ENCODE measurements around the gene U2AF1L4.
"Not testable (repeated sequence)": the region's sequence is repeated elsewhere in the genome, so short reads cannot be mapped to it uniquely, and the experiment has no call there.

U2AF1L4 gene

DNA sequence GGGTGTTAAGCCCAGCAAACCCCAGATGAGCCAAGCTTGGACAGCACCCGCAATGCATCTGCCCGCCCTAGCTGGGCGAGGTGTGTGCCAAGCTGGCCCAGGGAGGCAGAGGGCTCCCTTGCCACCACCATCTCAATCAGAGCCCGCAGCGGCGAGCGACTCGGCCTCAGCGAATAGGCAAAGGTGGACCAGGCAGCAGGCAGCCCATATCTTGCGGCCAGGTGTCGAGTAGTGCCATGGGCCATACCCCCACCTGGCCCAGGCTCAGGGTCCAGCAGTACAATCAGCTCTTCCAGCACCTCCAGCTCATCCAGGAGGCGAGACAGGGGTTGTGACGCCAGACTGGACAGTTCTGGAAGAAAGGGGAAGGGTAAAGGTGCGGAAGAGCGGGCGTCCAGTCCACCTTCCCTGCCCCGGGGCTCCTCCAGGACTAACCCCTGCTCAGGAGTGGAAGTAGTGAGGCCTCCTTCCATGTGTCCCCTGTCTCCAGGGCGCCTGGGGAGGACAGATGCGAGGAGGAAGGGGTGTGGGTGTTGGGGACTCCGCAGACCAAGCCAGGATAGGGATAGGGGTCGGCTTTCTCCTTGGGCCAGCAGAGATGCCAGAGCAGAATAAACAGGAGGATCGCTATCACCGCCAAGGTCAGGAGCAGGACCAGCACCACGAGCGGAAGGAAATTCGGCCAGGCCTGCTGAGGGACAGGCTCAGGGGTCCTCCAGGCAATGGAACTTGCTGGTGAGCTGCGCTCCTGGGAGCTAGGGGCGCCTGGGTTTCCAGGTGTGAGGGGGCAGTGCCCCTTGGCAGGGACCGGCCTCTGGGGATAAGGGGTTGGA, 5.7 kb downstream of the U2AF1L4 start:
- no peak for DNase-seq

DNA sequence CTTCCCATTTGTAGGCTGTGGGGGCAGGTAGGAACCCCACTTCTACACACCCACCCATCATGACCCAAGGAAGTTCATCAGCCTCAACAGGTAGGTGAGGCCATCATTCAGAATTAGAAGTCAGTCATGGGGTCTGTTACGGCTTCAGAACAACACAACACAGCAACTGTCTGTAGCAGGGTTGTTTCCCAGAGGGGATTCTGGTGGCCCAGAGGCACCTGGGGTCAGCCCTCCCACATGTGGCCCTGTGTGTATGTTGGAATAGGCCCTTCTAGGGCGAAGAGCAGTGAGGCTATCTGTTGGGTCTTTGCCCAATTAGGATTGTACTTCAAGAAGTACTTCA, 6.4 kb downstream of the U2AF1L4 start:
- DNase-seq: no peak

GRCh38 chr19:35738021-35738886, 7.0 kb downstream of the U2AF1L4 start:
- no peak for DNase-seq

DNA sequence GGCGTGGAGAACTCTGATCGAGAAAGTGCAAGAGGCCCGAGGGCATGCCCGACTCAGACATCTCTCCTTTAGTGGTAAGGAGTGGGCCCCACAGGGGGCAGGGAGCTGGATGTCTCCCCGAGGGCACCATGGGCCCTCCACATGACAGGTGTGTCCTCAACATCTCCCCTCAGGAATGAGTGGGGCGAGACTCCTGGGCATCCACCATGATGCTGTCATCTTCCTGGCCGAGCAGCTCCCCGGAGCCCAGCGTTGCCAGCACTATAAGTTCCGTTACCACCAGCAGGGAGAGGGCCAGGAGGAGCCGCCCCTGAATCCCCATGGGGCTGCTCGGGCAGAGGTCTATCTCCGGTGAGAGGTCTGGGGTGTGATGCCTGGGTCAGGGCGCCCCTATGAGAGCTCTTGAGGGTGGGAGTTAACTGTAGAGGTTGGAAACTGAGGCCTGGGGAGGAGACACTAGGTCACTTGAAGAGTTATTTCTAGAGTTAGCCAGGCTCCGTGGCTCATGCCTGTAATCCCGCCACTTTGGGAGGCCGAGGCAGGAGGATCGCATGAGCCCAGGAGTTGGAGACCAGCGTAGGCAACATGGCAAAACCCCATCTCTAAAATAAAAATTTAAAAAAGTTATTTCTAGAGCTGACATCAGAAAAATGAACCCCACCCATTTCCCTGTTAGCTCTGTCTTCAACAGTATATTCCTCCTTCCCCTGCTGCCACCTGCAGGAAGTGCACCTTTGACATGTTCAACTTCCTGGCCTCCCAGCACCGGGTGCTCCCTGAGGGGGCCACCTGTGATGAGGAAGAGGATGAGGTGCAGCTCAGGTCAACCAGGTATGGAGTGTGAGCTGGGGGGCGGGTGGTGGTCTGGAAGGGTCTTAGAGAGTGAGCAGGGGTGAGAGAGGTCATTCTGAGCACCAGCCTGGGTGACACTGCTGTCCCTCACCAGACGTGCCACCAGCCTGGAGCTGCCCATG, 8.0 kb downstream of the U2AF1L4 start:
- no peak for DNase-seq

DNA sequence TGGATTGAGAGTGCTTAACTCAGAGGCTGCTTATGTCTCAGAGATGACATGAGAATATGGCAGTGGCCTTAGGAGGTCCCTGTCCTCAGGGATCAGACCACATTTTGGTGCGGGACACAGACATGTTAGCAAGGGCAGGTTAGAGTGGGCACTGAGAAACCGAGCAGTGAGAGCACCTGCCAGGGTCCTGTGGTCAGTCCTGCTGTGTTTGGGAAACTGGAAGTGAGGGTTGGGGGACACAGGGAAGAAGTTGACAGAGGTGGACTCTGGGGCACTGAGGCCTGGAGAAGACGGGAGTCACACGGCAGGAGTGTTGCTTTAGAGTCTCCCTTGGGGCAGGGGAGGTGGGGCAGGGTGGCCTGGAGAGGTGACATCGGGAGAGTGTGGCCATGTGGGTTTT, 10.3 kb downstream of the U2AF1L4 start:
- no peak for DNase-seq

- DNase-seq: no peak
Observed at GRCh38 chr19:35734273-35734672, 10.9 kb downstream of the U2AF1L4 start.

GRCh38 chr19:35733180-35734125, 11.8 kb downstream of the U2AF1L4 start:
- no peak for DNase-seq

GRCh38 chr19:35732540-35733179, 12.6 kb downstream of the U2AF1L4 start:
- no peak for DNase-seq

DNA sequence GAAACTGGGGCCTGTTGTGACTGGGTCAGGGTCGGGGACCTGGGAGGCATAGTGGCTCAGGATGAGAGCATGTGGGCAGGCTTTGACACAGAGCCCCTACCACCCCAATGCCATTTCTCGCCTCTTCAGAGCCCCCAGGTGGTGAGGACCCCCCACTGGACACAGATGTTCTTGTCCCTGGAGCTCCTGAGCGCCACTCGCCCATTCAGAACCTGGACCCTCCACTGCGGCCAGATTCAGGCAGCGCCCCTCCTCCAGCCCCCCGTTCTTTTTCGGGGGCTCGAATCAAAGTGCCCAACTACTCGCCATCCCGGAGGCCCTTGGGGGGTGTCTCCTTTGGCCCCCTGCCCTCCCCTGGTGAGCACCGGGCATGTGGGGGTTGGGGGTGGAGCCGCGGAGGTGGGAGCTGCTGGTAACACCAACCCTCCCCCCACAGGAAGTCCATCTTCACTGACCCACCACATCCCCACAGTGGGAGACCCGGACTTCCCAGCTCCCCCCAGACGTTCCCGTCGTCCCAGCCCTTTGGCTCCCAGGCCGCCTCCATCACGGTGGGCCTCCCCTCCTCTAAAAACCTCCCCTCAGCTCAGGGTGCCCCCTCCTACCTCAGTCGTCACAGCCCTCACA, 13.3 kb downstream of the U2AF1L4 start:
- no peak for DNase-seq

DNA sequence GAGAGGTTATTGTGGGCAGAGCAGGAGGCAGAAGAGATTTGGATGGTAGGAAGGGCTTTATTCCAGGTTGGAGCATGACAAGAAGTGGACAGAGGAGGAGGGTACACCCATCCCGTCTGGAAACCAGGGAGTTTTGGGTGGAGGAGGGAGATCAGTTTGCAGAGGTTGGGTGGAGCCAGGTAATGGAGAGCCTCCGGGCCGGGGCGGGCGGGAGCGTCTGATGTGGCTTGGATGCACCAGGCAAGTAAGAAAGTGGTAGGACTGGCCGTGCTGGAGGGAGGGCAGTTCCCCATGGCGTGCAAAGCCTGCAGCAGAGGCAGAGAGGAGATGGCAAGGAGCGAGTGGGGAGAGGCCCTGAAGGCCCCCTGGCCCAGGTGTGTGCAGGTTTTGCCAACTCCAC, 13.9 kb downstream of the U2AF1L4 start:
- no peak for DNase-seq

DNA sequence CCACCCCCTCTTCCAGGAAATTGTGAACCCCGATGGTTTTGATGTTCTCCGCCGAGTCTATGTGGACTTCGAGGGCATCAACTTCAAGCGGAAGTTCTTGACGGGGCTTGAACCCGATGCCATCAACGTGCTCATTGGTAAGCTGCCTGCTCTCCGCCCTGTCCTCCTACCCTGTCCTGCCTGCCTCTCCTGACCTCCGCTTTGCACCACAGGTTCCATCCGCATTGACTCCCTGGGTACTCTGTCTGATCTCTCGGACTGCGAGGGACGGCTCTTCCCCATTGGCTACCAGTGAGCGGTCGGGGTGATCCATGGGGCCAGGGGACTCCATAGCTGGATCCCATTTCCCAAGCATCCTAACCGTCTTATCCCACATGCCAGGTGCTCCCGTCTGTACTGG, 14.9 kb downstream of the U2AF1L4 start:
- DNase-seq: no peak

DNA sequence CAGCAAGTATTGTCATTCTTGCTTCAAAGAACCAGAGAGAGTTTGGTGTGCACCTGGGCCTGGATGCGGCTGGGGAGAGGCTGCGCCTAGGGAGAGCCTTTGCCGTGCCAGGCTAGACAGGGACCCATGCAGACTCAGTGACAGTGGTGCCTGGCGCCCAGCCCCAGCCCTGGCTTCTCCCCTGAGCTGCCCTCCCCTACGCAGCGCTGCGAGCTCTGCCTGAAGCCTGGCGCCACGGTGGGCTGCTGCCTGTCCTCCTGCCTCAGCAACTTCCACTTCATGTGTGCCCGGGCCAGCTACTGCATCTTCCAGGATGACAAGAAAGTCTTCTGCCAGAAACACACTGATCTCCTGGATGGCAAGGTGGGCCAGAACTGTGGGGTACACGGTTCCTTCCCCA, 15.5 kb downstream of the U2AF1L4 start:
- DNase-seq: no peak

GRCh38 chr19:35729021-35729420, 16.2 kb downstream of the U2AF1L4 start:
- DNase-seq: no peak

GRCh38 chr19:35727956-35728706, 17.1 kb downstream of the U2AF1L4 start:
- DNase-seq: no peak

GRCh38 chr19:35727053-35727955, 17.9 kb downstream of the U2AF1L4 start:
- no peak for DNase-seq

- DNase-seq: no peak
Observed at GRCh38 chr19:35725216-35725861, 19.9 kb downstream of the U2AF1L4 start.

DNA sequence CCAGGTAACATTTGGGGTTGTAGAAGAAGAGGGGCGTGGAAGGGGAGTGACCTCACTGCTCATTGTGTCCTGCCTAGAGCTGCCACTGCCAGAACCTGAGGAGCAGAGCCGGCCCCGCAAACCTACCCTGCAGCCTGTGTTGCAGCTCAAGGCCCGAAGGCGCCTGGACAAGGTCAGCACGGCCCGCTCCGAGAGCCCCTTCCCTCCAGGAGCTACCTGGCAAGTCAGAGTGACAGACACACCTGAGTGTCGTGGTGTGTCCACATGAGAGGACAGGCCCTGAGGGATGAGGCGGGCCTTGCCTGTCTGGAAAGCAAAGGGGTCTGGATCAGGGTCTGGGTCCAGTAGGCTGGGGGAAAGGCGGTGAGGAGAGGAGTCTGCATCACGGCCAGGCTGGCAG, 20.7 kb downstream of the U2AF1L4 start:
- no peak for DNase-seq

DNA sequence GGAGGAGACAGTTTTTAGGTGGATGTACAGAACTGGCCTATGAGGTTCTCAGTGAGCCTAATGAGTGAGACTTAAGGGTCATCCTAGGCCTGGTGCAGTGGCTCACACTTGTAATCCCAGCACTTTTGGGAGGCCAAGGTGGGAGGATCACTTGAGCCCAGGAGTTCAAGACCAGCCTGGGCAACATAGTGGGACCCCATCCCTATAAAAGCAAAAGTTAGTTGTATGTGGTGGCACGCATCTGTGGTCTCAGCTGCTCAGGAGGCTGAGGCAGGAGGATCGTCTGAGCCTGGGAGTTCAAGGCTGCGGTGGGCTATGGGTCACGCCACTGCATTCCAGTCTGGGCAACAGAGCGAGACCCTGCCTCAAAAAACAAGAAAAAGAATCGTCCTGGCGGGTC, 21.1 kb downstream of the U2AF1L4 start:
- not testable (repeated sequence) for DNase-seq

Data from NCI-H2081 treated with DMSO at 0.1 percent for 48 hours (cell line).